T1000 (cell line): ENCODE results near the gene LPIN1.
"Not testable (repeated sequence)": the region's sequence is repeated elsewhere in the genome, so short reads cannot be mapped to it uniquely, and the experiment has no call there.

Source experiments
- DNase-seq: peaks from one replicate; lab custom pipeline; 2025; ENCODE audit warnings: mixed read lengths; lab: John Stamatoyannopoulos, UW

LPIN1 gene

DNA sequence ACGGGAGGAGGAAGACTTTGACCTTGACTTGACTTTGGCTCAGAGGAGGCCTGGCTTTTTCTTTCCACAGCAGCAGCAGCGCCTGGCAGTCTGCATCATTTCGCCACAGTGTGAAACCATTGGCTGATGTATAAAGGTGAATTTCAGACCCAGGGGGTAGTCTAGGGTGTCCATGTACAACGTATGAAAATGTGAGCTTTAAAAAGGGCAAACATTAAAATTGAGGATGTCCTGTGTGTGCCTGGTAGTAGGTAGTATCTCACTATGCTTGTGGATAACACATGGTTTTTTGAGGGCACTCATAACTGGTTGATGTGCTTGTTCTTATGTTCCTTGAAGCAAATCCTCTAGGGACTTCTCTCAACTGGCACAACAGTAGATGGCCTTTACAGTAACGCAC is 86.1 kb downstream of the LPIN1 start:
- DNase-seq: no peak

DNA sequence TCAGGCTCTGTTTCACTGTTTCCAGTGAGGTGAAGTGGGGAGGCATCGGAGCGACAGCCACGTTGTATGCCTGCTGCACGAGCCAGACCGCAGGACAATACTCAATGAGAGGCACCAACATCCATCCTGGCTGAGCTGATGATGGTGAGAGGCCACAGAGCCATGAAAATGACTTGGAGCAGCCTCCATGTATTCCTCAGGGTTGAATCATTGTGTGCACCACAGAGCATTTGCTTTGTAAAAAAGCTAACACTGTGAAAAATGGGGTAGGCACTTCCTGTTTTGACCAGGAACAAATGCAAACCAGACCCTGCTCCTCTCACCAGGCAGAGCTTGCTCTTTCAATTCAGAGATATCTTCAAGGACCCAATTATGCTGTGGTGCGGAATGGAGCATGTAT is 87.2 kb downstream of the LPIN1 start:
- no peak for DNase-seq

DNA sequence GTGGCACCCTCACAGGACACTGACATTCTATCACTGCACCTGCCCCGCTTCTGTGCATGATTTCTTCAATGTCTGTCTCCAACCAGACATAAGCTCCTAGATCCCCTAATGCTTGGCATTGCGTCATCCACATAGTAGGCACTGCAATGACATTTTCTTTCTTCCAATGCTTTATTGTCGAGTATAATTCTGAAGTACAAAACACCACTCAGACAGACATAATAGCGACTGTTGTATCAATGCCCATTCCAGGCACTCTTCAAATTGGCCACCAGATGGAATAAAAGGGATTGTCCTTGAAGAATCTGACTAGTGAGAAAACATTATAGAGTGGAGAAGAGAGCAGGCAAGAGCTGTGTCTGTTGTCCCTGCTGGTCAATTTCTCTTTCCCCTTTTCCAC is 89.0 kb downstream of the LPIN1 start:
- no peak for DNase-seq

DNA sequence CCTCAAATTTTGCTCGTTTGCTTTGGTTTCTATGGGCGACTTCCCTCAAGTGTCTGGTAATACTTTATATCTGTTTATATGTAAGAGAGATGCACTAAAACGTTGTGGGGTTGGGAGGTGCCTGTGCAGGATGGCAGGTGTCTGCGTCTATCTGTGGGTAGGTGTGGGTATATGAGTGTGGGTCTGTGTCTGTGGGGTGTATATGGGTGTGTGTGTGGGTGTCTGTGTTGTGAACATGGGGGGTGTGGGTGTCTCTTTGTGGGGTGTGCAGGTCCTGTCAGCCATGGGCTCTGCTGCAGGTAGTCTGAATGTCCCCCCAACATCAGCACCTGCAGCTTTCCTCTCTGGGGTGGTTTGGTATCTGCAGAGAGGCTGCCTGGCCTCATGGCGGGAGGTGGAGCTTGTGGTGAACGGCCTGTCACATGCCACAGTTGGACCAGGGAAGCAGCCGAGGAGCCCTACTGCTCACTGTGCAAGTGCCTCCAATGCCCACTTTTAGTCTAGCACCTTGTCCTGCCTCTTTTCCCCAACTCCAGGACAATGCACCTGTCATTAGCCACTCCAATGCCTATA is 90.3 kb downstream of the LPIN1 start:
- DNase-seq: no peak

GRCh38 chr2:11837875-11838734 is 91.7 kb downstream of the LPIN1 start:
- DNase-seq: no peak

DNA sequence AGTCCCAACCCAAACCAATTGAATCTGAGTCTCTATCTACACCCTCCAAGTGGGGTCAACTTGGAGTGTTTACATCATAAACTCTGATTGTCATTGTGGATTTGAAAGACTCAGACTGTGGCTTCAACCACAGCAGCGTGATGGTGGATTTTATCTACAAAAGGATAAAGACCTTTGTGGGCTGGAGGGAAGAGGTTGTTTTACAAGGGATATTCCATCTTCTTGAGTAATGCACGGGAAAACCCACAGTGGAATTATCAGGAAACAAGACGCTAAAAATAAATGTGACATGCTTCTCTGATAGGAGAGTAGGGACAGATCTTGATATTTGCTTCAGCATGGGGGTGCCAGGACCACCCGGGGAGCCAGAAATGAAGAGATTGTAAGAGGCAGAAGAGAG is 93.5 kb downstream of the LPIN1 start:
- DNase-seq: no peak

DNA sequence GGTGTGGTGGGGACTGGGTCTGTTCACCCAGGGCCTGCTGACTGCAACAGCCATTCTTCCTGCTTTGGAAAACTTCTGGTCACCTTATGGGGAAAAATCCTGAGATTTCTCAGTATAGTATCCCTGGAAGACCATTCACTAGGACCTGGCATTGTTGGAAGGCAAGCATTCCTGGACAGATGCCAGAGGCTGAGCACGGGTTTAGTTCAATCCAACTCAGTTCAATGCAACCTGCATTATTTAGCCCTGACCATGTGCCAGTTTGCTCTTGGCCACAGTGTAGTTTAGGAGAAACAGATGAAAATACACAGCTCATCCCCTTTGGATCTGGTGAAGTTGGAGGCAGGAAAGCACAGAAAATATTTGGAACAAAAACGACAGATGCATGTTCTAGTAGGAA is 95.9 kb downstream of the LPIN1 start:
- DNase-seq: no peak

DNA sequence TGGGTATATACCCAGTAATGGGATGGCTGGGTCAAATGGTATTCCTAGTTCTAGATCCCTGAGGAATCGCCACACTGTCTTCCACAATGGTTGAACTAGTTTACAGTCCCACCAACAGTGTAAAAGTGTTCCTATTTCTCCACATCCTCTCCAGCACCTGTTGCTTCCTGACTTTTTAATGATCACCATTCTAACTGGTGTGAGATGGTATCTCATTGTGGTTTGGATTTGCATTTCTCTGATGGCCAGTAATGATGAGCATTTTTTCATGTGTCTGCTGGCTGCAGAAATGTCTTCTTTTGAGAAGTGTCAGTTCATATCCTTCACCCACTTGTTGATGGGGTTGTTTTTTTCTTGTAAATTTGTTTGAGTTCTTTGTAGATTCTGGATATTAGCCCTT is 98.4 kb downstream of the LPIN1 start:
- not testable (repeated sequence) for DNase-seq

- not testable (repeated sequence) for DNase-seq
These were observed 101.5 kb downstream of the LPIN1 start for GRCh38 chr2:11847935-11848334.

DNA sequence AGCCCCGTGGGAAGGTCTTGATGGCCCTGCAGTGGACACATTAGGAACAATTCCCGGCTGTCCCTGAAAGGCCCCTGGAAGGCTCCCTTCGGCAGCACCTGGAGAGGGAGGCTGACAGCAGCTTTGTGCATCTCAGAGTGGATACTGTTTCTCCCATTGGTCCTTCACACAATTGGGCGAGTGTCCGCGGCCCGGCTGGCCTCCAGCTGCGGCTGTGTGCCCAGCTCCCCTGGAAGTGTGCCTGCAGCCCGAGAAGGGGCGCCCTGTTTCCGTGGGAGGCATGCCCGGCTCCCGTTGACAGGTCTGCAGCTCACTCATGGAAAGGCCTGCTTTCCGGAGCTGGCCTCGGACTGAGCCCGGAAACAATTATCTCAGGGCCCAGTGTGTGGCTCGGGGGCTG is 103.7 kb downstream of the LPIN1 start:
- DNase-seq: no peak

- DNase-seq: no peak
These were observed 106.2 kb downstream of the LPIN1 start for GRCh38 chr2:11852526-11853196.

DNA sequence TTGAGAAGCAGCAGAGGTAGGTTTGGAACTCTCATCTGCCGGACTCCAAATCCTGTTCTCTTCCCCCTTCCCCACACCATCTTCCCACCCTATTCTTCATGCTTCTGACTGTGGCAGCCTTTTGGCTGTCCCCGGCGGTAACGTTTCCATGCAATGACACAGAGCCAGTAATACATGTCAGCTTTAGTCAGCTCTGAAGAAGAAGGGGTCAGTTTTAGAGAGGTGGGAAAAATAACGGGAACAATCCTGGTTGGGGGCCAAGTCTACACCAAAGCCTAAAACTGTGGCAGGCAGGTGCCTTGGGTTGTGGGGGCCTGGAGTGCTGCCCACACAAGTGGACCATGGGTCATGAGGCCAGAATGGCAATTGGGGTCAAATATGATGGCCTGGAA is 106.8 kb downstream of the LPIN1 start:
- no peak for DNase-seq

DNA sequence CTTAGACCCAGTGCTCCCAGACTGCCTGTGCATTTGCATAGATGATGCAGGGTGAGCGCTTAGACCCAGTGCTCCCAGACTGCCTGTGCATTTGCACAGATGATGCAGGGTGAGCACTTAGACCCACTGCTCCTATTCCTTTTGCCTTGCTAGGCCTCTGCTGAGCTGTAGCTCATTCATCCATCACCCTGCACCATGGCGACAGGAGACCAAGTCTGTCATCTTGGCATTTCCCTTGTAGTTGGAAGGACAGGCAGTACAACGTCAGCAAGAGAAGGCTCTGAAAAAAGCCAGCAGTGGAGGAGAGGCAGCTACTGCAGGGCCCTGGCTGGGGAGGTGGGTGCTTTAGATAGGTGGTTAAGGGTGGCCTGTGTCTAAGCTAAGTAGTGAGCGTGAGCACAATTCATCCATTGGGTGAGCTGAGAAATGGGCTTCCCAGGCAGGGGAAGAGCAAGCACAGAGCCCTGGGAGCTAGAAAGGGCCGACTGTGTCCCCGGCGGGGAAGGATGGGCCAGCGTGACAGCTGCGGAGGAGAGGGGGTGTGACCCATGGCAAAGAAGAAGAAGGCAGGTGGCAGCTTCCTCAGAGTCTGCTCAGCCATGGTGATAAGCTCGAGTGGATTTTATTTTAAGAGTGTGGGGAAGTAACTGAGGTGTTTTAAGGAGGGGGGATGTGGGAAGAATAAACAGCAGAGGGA is 108.8 kb downstream of the LPIN1 start:
- DNase-seq: no peak

DNA sequence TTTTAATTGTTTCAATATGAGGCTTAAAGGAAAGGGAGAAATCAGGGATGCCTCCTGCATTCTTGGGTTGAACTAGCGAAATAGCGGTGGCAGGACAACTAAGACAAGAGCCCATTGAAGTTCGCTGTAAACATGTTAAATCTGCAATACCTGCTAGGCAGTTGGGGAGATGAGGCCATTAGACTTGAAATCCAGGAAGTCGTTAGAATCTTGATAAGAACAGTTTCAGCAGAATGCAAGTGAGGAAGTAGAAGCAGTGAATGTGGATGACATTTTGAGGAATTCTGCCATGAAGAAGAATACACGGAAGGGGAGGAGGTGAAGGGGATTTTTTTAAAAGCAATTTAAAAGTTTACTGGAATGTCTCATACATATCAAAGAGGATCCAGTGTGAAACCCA is 109.7 kb downstream of the LPIN1 start:
- DNase-seq: no peak

GRCh38 chr2:11858883-11859282 is 112.5 kb downstream of the LPIN1 start:
- no peak for DNase-seq

- not testable (repeated sequence) for DNase-seq
These were observed 113.5 kb downstream of the LPIN1 start for GRCh38 chr2:11859975-11860374.

- no peak for DNase-seq
These were observed 114.6 kb downstream of the LPIN1 start for GRCh38 chr2:11861044-11861443.

DNA sequence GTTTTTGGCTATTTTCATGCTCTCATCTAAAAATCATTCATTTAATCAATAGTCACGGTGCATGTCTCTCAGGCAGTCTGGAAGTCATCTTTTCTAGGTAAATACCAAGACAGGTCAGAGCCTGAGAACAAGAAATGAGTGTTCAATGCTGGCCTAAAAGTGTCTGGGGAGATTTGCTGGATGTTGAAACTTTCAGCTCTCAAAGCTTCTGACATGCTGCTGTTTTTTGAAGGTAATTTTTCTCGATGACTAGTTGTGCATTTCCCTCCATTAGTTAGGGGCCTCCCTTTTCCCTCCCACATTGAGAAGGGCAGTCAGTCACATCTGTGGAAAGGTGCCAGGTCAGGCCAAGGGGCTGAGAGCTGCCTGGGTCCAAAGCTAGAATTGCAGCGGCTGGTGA is 115.6 kb downstream of the LPIN1 start:
- no peak for DNase-seq

DNA sequence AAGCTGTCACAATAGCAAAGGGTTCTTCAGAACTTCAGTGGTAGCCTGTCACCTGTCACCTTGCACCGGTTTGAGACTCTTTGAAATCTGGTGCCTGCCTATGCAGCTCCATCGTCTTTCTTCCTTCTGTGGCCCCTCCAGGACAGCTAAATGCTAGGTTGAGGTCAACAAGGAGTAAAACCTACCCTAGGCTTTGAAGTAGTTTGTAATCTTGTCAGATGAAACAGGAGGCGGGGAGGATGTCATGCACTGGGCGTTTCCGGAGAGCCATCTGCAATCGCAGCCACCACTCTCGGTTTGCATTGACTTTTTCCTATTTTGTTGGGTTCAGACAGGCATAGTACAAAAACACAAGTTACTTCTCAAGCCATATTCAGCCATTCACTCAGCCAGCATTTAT is 116.7 kb downstream of the LPIN1 start:
- DNase-seq: no peak

- DNase-seq: peak; percentile 66
These were observed 117.3 kb downstream of the LPIN1 start for GRCh38 chr2:11863513-11864328.

DNA sequence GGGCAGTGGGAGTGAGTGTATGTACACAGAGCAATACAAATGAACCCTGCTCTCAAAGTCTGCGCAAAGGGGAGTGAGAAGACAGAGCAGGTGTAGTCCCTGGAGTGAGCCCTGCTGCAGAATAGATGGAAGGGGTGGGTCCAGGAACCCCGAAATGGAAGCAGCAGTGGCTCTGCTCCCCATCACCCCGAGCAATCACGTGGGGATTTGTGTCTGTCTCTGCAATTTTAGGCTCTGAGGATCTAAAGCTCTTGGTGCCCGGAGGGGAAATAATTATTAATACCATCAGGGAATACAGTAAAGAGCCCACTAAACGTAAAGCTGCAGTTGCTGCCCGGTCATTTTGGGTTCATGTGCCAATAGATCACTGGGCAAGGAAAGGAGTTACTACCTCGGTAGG is 118.3 kb downstream of the LPIN1 start:
- DNase-seq: no peak

- no peak for DNase-seq
These were observed 118.9 kb downstream of the LPIN1 start for GRCh38 chr2:11865378-11865777.
